ENCODE data around the gene EEF2K.
"Not testable (repeated sequence)": the region's sequence is repeated elsewhere in the genome, so short reads cannot be mapped to it uniquely, and the experiment has no call there.

EEF2K gene

GRCh38 chr16:22205577-22206012 is 483 bp upstream of the EEF2K start:
- Histone ChIP-seq H3K9me3 (ENCODE audit: control insufficient read depth, low read length) (no peaks in the 10 kb centered on the region), H3K36me3 (ENCODE audit: control insufficient read depth, insufficient read depth, low read length) (no peaks in the 10 kb centered on the region), H3K4me3 (ENCODE audit: low read length) (no peak overlapping the region), H3K9ac (ENCODE audit: low read length) (peak overlapping the region; percentile 78), H3K27me3 (ENCODE audit: control insufficient read depth, insufficient read depth, low read length) (no peaks in the 10 kb centered on the region), H3K4me1 (ENCODE audit: control insufficient read depth, insufficient read depth, low read length) (peaks cover 26% of the 10 kb centered on the region)

- no peaks in the 10 kb centered on the region for H3K36me3 ChIP-seq (ENCODE audit: control insufficient read depth, insufficient read depth, low read length)
- peaks cover 23% of the 10 kb centered on the region for H3K4me1 ChIP-seq (ENCODE audit: control insufficient read depth, insufficient read depth, low read length)
- H3K9me3 ChIP-seq (ENCODE audit: control insufficient read depth, low read length): no peaks in the 10 kb centered on the region
- H3K4me3 ChIP-seq (ENCODE audit: low read length): peak overlapping the region; percentile 67
- no peaks in the 10 kb centered on the region for H3K27me3 ChIP-seq (ENCODE audit: control insufficient read depth, insufficient read depth, low read length)
- peak overlapping the region; percentile 78 for H3K9ac ChIP-seq (ENCODE audit: low read length)
Measured at GRCh38 chr16:22206842-22207714, 1.0 kb downstream of the EEF2K start.

- Histone ChIP-seq H3K9me3 (ENCODE audit: control insufficient read depth, low read length) (no peaks in the 10 kb centered on the region), H3K27me3 (ENCODE audit: control insufficient read depth, insufficient read depth, low read length) (no peaks in the 10 kb centered on the region), H3K9ac (ENCODE audit: low read length) (peak overlapping the region; percentile 78), H3K4me3 (ENCODE audit: low read length) (peak overlapping the region; percentile 67), H3K36me3 (ENCODE audit: control insufficient read depth, insufficient read depth, low read length) (no peaks in the 10 kb centered on the region), H3K4me1 (ENCODE audit: control insufficient read depth, insufficient read depth, low read length) (peaks cover 23% of the 10 kb centered on the region)
Measured at GRCh38 chr16:22207715-22208360, 1.8 kb downstream of the EEF2K start.

- H3K9ac ChIP-seq (ENCODE audit: low read length): no peak overlapping the region
- H3K4me3 ChIP-seq (ENCODE audit: low read length): no peak overlapping the region
- H3K27me3 ChIP-seq (ENCODE audit: control insufficient read depth, insufficient read depth, low read length): no peaks in the 10 kb centered on the region
- no peaks in the 10 kb centered on the region for H3K36me3 ChIP-seq (ENCODE audit: control insufficient read depth, insufficient read depth, low read length)
- H3K4me1 ChIP-seq (ENCODE audit: control insufficient read depth, insufficient read depth, low read length): peaks cover 23% of the 10 kb centered on the region
- H3K9me3 ChIP-seq (ENCODE audit: control insufficient read depth, low read length): no peaks in the 10 kb centered on the region
Measured at GRCh38 chr16:22210285-22210684, 4.2 kb downstream of the EEF2K start.

GRCh38 chr16:22210854-22211253 is 4.8 kb downstream of the EEF2K start:
- H3K4me1 ChIP-seq (ENCODE audit: control insufficient read depth, insufficient read depth, low read length): peaks cover 27% of the 10 kb centered on the region
- H3K36me3 ChIP-seq (ENCODE audit: control insufficient read depth, insufficient read depth, low read length): no peaks in the 10 kb centered on the region
- no peak overlapping the region for H3K9ac ChIP-seq (ENCODE audit: low read length)
- H3K9me3 ChIP-seq (ENCODE audit: control insufficient read depth, low read length): no peaks in the 10 kb centered on the region
- no peaks in the 10 kb centered on the region for H3K27me3 ChIP-seq (ENCODE audit: control insufficient read depth, insufficient read depth, low read length)
- no peak overlapping the region for H3K4me3 ChIP-seq (ENCODE audit: low read length)

GRCh38 chr16:22213236-22213635 is 7.2 kb downstream of the EEF2K start:
- Histone ChIP-seq H3K27me3 (ENCODE audit: control insufficient read depth, insufficient read depth, low read length) (no peaks in the 10 kb centered on the region), H3K9ac (ENCODE audit: low read length) (no peak overlapping the region), H3K4me1 (ENCODE audit: control insufficient read depth, insufficient read depth, low read length) (peaks cover 34% of the 10 kb centered on the region), H3K4me3 (ENCODE audit: low read length) (no peak overlapping the region), H3K36me3 (ENCODE audit: control insufficient read depth, insufficient read depth, low read length) (no peaks in the 10 kb centered on the region), H3K9me3 (ENCODE audit: control insufficient read depth, low read length) (no peaks in the 10 kb centered on the region)

GRCh38 chr16:22213801-22214200 is 7.7 kb downstream of the EEF2K start:
- Histone ChIP-seq H3K9ac (ENCODE audit: low read length) (no peak overlapping the region), H3K9me3 (ENCODE audit: control insufficient read depth, low read length) (no peaks in the 10 kb centered on the region), H3K27me3 (ENCODE audit: control insufficient read depth, insufficient read depth, low read length) (no peaks in the 10 kb centered on the region), H3K36me3 (ENCODE audit: control insufficient read depth, insufficient read depth, low read length) (no peaks in the 10 kb centered on the region), H3K4me3 (ENCODE audit: low read length) (no peak overlapping the region), H3K4me1 (ENCODE audit: control insufficient read depth, insufficient read depth, low read length) (peaks cover 33% of the 10 kb centered on the region)

GRCh38 chr16:22214402-22214801 is 8.3 kb downstream of the EEF2K start:
- Histone ChIP-seq H3K4me1 (ENCODE audit: control insufficient read depth, insufficient read depth, low read length) (peaks cover 32% of the 10 kb centered on the region), H3K9ac (ENCODE audit: low read length) (no peak overlapping the region), H3K4me3 (ENCODE audit: low read length) (no peak overlapping the region), H3K9me3 (ENCODE audit: control insufficient read depth, low read length) (no peaks in the 10 kb centered on the region), H3K27me3 (ENCODE audit: control insufficient read depth, insufficient read depth, low read length) (no peaks in the 10 kb centered on the region), H3K36me3 (ENCODE audit: control insufficient read depth, insufficient read depth, low read length) (no peaks in the 10 kb centered on the region)

- Histone ChIP-seq H3K4me3 (ENCODE audit: low read length) (no peak overlapping the region), H3K4me1 (ENCODE audit: control insufficient read depth, insufficient read depth, low read length) (peaks cover 27% of the 10 kb centered on the region), H3K9ac (ENCODE audit: low read length) (no peak overlapping the region), H3K27me3 (ENCODE audit: control insufficient read depth, insufficient read depth, low read length) (no peaks in the 10 kb centered on the region), H3K9me3 (ENCODE audit: control insufficient read depth, low read length) (no peaks in the 10 kb centered on the region), H3K36me3 (ENCODE audit: control insufficient read depth, insufficient read depth, low read length) (no peaks in the 10 kb centered on the region)
Measured at GRCh38 chr16:22214889-22215288, 8.8 kb downstream of the EEF2K start.

GRCh38 chr16:22216191-22216831 is 10.2 kb downstream of the EEF2K start:
- Histone ChIP-seq H3K36me3 (ENCODE audit: control insufficient read depth, insufficient read depth, low read length) (no peaks in the 10 kb centered on the region), H3K4me1 (ENCODE audit: control insufficient read depth, insufficient read depth, low read length) (peaks cover 23% of the 10 kb centered on the region), H3K9ac (ENCODE audit: low read length) (no peak overlapping the region), H3K9me3 (ENCODE audit: control insufficient read depth, low read length) (no peaks in the 10 kb centered on the region), H3K4me3 (ENCODE audit: low read length) (no peak overlapping the region), H3K27me3 (ENCODE audit: control insufficient read depth, insufficient read depth, low read length) (no peaks in the 10 kb centered on the region)

- H3K36me3 ChIP-seq (ENCODE audit: control insufficient read depth, insufficient read depth, low read length); H3K4me3 ChIP-seq (ENCODE audit: low read length); H3K9ac ChIP-seq (ENCODE audit: low read length); H3K27me3 ChIP-seq (ENCODE audit: control insufficient read depth, insufficient read depth, low read length); H3K9me3 ChIP-seq (ENCODE audit: control insufficient read depth, low read length): not testable (repeated sequence)
- peaks cover 23% of the 10 kb centered on the region for H3K4me1 ChIP-seq (ENCODE audit: control insufficient read depth, insufficient read depth, low read length)
Measured at GRCh38 chr16:22216832-22217225, 10.8 kb downstream of the EEF2K start.

Measured in mucosa of stomach (tissue), 1 donor.